GM19395 (cell line): ENCODE measurements around the gene RAD51B.
A peak's percentile ranks its signal among the peaks of the same experiment; 100 is the strongest.
"Not testable (repeated sequence)": the region's sequence is repeated elsewhere in the genome, so short reads cannot be mapped to it uniquely, and the experiment has no call there.

ENCODE experiments used
- ATAC-seq: cut with Tn5 transposase; IDR thresholded peaks from one replicate; pipeline ENCODE4 v1.9.1; 2021; ENCODE audit warnings: mild to moderate bottlenecking, moderate library complexity; ENCODE audit not compliant: unreplicated experiment

Gene RAD51B

DNA sequence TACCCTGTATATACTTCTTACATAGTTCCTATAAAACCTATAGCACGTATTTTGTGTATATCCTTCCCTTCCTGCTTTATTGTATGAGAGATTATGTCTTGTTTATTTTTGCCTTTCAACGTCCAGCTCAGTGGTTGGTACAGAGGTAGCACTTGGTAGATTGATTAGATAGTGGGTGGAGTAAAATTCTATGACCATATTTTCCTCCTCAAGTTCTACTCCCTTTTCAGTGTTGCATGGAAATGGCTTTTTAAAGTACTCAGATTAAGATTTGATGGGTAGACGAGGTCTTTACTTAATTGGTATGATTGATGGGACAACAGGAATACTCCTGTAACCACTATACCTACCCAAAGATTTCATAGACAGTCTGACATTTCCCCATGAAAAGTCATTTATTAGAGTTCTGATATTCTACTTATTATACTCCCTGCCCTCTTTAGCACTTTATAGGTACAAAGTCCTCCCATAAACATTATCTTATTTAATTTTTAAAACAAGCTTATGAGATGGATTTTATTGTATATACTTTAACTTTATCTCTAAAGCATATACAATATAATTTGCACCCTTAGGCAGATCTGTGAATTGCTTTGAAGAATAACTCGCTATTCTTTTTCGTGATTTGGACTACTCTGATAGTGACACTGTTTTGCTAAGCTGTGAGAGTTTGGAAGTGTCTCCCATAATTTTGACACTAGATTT lies 348.0 kb downstream of the RAD51B start:
- no peak for ATAC-seq

DNA sequence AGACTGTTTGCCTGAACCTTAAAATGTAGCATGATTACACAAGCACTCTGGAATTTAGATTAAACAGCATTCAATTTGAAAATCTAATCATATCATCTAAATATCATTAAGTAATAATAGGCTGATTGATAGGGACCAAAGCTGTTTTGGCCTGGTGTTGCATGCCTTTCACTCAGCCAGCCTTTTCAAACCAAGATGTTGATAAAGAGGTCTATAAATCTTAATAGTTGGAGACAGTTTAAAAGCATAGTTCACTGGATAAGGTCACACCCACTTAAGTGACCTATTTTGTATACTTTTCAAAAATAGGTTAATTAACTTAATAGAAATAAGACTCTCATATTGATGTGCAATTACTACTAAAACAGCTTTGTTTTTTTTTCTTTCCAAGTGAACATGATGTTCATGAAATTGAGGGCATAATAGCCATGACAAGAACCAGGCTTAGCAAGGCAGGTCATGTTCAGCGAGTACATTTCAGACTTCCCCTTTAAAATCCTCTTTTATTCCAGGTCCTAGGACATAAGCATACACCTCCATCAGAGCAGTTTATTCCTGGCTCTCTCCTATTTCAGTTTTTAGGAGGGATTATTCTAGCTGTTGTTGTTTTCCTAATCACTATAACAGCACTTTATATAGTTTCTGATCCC lies 349.0 kb downstream of the RAD51B start:
- ATAC-seq: no peak

DNA sequence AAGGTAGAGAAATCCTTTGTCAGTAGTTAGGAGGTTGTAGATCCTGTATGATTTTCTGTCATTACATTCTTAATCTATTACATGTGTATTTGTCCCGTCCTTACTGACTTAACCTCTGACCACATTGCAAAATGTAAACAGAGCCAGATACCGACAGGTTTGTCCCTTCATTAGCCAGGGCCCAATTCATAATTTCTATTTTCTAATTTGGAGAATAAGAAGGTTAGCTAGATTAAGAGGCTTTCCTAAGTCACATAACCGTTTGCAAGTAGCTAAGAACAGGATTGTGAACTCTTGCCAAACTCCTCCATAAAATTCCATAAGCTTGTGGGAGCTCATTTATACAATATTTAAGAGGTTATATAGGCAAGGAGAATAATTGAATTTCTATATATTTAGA lies 352.6 kb downstream of the RAD51B start:
- ATAC-seq: no peak

DNA sequence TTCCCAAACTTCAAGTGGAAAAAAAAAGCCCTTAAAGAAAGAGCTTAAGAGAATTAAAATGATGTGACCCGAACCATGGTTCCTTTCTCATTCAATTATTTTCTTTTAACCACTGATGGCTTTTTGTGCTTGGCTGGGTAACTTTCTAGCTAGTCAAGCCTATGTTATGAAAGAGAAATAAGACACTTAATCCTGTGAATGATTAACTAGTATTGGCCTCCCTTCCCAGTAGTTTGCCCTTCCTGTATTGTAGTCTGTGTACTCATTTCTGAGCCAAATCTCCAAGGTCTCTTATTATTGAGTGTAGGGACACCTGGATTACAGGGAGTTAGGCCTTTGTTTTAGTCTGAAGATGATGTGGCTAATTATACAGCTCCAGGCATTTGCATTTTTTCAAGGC lies 353.0 kb downstream of the RAD51B start:
- no peak for ATAC-seq

DNA sequence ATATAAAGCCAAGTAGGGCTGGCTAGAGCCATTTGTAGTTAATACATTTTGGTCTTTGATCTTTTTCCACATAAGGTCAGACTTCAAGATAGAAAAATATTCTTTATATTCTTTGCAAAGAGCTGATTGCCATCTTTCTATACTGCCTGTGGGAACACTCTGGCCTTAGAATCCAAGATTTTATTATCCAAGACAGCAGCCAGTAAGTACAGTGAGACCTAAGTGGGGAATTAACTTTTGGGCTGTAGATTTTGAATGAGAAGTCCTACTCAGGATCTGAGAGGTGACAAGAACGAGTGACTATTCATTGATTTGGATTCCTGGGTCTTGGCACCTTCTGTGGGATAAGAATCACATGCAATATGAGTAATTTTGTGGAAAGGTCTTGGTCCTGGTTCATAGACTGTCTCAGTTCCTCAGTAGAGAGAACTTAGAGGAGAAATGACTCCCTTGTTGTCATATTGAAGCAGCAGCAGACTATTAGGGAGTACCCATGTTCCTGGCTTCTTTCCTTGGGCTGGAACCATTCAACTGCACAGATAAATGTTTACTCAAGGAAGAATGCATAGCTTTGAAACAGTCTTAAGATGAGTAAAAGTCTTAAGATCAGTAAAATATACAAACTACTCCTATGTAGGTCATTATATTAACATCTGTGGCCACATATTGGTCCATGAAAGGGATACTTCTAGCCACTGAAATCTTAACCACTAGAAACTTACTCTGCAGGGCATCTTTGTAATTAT lies 353.8 kb downstream of the RAD51B start:
- ATAC-seq: no peak

DNA sequence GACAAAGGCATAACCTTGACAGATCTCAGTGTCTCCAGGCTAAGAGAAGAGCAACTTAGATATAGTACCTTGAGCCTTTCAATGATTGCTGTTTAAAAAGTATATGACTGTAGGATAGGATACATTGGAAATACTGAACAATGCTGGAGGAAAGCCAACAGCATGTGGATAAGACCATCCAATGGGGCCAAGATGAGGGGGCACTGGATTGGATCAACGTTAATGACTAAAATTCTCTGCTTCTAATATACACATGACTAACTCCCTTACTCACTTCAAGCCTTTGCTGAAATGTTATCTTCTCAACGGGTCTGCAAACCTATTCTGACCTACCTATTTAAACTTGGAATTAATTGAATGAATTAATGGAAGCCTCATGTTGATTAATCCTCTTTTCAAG lies 354.9 kb downstream of the RAD51B start:
- no peak for ATAC-seq

DNA sequence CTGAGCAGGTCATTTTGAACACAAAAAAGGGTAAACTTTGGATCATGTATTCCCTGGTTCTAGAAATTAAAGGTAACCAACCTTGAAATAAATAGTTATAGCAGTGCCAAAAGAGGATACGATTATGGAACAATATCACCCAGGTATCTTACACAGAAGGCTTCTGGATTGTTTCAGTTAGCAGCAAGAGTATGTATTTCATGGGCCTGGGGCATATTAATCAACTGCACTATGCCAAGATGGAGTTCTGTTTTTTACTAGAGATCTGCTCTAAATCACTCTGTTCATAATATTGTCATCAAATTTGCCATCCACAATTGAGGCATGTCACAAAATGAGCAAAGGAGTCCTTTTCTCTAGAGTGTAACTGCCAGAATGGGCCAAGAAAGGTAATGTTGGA lies 357.1 kb downstream of the RAD51B start:
- no peak for ATAC-seq

DNA sequence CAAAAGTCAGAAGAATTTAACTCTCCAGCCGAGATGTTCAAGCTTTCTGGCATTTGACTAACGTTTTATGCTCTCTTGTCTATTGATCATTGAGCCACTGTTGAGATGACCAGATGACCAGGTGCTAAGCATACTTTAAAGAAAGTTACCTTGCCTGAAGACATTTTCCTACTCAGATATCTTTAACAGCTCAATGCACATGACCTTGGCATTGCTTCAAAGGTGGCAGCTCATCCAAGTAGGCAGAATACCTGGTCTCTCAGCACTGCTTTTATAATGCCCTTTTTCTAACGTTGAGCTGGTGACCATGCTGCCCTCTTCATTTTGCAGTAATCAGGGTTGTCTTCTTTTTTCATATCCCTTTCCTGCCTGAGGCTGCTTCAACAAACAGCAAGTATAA lies 358.1 kb downstream of the RAD51B start:
- no peak for ATAC-seq

DNA sequence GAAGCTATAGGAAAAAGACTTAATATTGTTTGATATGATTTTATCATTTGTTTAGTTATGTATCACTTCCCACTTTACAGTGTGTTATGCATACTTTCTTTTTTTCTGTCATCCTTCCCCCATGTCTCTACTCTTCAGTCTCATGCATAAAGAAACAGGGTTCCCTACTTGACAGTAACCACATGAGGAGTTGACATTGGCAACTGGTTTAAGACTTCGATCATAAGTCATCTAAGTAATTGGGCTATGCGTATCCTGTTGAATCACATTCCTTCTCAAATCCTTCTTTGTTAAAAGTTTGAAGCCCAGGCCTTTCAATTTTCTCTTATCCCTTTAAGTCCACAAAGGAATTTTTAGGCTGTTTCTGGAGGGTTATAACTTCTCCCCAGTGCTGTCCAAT lies 358.7 kb downstream of the RAD51B start:
- no peak for ATAC-seq

DNA sequence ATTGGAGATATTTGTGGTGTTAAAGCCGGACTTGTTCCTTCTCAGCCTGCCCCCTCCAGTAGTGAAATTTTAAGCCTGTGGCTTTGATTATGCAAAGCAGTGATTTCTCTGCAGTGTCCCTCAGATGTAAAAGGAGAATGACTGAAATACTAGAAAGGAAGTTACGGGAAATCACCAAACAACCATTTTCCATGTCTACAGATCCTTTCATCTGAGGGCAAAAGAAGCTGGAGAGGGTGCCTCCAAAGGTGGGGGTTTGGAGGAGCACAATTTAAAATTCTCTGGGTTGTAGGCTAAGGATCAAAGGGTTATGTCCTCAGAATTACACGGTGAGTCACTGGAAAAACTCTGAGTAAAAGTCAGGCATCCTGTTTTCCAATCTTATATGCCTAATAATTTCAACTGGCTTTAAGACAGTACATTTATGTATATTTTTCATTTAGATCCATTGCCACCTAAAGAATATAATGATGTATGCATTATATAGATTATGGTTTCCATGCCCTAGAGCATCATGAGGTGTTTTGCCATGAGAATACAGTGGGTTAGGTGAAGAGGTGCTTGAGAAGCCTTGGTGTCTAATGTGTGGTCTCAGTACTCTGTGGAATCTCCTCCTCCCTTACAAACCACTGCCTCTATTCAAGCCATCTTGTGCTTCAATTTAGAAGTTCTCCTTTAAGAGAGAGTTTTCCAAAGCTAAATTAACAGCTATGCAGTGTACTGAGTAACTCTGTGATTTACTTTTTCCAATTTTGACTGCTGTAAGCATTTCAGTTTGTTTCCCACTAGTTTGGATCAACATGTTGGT lies 362.1 kb downstream of the RAD51B start:
- ATAC-seq: no peak

DNA sequence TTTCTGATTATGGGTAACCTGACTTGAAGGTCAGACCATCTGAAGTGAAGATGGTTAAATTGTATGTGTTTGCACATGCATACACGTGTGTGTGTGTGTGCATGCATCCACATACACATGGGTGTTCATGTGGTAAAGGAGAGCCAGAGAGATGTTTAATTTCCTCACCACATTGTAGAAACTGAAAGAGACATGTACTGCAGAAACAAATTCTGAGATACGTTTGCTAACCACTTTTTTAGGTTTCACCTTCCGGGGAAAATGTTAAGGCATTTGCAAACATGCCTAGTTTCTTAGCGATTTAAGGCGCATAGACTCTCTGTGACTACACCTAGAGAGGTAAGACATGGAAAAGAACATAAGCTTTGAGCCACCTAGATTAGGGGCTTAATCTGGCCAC lies 362.9 kb downstream of the RAD51B start:
- ATAC-seq: peak; percentile 91

DNA sequence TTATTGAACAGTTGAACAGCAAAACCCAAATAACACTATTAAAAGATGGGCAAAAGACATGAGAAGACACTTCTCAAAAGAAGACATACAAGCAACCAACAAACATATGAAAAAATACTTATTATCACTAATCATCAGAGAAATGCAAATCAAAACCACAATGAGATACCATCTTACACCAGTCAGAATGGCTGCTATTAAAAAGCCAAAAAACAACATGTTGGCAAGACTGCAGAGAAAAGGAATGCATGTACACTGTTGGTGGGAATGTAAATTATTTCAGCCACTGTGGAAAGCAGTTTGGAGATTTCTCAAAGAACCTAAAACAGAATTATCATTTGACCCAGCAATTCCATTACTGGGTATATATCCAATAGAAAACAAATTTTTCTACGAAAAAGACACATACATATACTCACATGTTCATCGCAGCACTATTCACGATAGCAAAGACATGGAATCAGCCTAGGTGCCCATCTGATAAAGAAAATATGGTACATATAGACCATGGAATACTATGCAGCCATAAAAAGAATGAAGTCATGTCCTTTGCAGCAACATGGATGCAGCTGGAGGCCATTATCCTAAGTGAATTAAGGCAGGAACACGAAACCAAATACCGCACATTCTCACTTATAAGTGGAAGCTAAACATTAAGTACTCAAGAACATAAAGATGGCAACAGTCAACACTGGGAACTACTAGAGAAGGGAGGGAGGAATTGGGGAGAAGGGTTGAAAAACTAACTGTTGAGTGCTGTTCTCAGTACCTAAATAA lies 367.1 kb downstream of the RAD51B start:
- ATAC-seq: not testable (repeated sequence)

DNA sequence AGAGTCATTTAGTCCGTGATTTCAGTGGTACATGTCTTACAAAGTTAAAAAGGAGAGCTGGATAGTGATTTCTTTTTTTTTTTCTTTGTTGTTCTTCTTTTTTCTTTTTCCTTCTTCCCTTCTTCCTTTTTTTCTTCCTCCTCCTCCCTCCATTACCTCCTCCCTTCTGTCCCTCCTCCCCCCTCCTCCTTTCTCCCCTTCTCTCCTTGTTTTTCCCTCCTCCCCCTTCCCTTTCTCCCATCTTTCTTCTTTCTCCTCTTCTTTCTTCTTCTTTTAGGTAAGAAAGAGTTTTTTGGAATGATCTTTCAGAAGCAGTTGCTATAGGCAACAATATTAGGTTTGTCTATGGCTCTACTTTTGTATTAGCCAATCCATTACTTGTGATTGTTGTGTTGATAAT lies 368.6 kb downstream of the RAD51B start:
- ATAC-seq: no peak

DNA sequence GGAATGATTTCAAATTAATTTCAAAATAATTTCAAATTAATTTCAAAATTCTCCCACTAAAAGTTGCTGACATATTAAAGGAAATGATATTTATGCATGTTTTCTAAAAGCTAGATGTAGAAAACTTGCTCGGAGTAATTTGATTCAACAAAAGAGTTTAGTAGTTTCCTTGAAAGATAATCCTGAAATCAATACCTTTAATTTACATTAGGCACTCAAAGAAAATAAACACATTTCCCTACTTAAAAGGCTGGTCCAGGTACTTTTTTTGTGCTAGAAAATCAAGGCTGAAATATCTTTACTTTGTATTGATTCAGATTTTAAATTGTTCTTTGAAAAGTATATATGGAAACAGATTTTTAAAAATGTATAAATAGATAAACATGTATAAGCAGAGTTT lies 370.5 kb downstream of the RAD51B start:
- no peak for ATAC-seq

DNA sequence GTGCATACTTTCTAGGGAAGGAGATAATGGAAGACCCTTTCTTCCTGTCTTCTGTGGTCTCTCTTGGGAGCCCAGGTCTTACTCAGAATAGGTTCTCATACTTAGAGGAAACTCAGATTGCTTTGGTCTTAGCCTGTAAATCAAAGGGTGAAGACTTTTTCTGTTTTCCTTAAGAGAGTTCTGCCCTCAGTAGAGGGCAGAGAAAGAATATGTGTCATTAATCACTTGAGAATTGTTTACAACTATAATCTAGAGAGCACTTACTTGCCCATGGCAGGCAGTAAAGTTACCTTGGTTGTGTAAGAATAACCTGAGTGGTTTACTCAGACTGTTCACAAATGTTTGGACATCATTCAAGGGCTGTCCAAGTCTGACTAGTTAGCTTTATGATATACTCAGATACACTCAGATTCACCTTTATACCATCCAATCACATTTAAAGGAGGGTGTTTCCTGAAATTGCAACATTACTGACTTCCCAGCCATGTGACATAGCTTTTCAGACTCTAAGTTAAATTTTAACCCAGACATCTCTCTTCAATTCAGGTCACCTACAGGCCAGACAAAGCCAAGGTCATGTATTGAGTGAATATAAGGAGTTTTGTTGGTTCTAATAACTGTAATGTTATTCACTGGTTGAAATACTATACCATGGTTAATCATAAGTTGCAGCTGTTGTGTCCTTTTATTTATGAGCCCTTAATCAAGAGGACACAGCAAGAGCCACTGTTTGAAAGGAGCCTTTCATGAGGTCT lies 372.2 kb downstream of the RAD51B start:
- ATAC-seq: no peak

DNA sequence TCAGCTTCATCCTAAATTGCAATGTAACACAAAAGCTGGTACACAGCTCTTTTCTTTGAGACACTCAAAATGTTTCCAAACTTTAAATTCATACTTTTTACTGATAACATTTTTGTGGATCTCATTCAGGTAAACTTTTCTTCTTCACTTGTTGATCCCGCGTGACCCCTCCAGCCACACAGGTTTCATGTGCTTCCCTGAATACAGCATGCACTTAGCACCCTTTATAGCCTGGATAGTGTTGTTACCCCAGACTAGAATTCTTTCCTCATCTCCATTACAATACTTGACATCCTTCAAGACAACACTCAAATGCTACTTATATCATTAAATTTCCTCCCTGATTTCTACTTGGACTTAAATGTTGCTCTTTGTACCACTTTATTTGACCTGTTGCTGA lies 373.4 kb downstream of the RAD51B start:
- no peak for ATAC-seq

DNA sequence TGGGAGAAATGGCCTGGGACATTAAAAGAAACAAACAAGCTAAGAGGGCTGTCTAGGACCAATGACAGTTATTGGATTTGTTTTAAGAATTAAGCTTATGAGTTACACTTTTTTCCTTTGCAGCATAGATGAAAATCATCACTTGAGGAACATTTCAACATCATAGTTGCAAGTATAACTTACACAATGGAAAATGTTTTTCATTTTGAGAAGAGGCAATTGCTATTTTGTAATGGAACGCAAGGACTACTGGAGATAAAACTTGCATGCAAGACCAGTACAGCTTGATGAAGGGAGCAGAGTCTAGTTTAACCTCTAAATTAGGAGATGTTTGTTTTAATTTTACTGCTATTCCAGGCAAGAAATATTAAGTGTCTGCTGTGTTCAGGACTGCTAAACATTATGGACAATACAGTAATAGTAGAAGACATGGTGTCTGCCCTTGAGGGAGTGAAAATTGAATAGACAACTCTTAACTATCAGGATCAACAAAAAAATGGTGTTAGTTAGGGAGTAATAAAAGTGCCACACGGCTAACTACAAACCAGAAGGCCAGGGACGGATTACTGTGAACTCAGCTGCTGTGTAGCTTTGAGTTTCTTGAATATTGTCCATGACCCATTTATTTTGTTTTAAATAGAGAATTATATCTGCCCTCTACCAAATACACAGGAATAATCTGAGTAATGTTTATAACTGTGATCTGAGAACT lies 374.5 kb downstream of the RAD51B start:
- ATAC-seq: no peak

DNA sequence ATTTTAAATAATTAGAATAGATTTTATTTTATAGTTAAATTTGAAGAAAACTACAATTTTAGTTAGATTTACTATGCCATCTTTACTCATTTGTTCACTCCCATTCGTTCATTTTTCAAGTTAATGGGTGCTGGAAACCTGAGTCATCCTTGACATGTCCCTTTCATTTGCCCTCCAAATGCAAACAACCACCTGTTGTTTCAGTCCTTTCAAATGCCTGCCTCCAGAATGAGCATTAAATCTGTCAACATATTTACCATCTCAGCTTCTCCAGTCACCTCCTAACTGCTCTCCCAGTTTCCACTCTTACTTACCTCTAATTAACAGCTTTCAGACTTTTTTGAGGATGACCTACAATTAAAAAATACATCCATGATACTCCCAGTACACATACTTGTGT lies 375.5 kb downstream of the RAD51B start:
- ATAC-seq: no peak
